GM06990 (cell line): ENCODE data around the gene ARHGAP4.

ENCODE experiments used
- DNase-seq: peaks from one replicate; pipeline ENCODE4 v3.0.0-alpha.2; 2011; ENCODE audit not compliant: insufficient read length; ENCODE audit errors: extremely low read depth
- H3K27me3 ChIP-seq: replicated peaks from 2 replicates; pipeline ENCODE4 v1.6.0; 2011; ENCODE audit warnings: low read length; ENCODE audit not compliant: control insufficient read depth, insufficient read depth
- H3K36me3 ChIP-seq: 2 replicates; pipeline ENCODE4 v1.5.1; 2011; ENCODE audit warnings: low read length; ENCODE audit not compliant: control insufficient read depth, insufficient read depth
- H3K4me3 ChIP-seq: replicated peaks from 2 replicates; pipeline ENCODE4 v1.5.1; 2011; ENCODE audit warnings: low read depth, mild to moderate bottlenecking, control low read depth, low read length
- TF ChIP-seq, protein P1 (sequence below): IDR thresholded peaks from 2 replicates; pipeline ENCODE4 v1.5.1; 2011; ENCODE audit warnings: low read length, control low read depth, mild to moderate bottlenecking, inconsistent platforms; ENCODE audit not compliant: insufficient read depth, poor library complexity, severe bottlenecking

Gene ARHGAP4

DNA sequence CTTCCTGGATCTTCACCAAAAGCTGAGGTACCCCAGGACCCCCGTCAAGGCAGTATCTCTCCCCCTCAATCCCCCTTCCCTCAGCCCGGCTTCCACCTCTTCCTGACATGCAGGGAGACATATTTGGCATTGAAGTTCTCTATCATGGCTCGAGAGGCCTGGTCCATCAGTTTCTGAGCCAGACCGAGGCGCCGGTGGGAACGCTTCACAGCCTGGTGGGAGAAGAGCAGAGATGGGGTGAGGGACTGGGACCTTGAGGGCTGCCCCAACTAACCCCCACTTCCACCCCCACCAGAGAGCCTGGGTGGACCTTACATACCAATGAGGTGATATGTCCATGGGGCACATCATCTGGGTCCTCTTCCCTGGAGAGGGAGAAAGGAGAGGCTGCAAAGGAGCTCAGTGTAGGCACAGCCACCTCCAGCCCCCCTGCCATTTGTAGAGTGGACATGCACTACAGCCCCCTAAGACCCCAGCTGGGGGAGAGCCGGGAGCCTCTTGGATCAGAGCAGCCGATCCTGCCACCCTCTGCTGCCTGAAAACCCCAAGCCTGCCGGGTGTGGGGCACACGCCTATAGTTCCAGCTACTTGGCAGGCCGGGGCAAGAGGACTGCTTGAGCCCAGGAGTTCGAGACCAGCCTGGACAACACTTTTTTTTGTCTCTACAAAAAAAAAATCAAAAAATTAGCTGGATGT is 6.3 kb upstream of the ARHGAP4 start:
- no peaks in the 10 kb centered on the region for H3K27me3 ChIP-seq
- peaks cover 4% of the 10 kb centered on the region for H3K36me3 ChIP-seq
- H3K4me3 ChIP-seq: no peak overlapping the region
- DNase-seq: no peak
- TF ChIP-seq, protein P1, sequence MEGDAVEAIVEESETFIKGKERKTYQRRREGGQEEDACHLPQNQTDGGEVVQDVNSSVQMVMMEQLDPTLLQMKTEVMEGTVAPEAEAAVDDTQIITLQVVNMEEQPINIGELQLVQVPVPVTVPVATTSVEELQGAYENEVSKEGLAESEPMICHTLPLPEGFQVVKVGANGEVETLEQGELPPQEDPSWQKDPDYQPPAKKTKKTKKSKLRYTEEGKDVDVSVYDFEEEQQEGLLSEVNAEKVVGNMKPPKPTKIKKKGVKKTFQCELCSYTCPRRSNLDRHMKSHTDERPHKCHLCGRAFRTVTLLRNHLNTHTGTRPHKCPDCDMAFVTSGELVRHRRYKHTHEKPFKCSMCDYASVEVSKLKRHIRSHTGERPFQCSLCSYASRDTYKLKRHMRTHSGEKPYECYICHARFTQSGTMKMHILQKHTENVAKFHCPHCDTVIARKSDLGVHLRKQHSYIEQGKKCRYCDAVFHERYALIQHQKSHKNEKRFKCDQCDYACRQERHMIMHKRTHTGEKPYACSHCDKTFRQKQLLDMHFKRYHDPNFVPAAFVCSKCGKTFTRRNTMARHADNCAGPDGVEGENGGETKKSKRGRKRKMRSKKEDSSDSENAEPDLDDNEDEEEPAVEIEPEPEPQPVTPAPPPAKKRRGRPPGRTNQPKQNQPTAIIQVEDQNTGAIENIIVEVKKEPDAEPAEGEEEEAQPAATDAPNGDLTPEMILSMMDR: no peak

GRCh38 chrX:153931748-153932147 is 5.7 kb upstream of the ARHGAP4 start:
- Histone ChIP-seq H3K36me3 (peaks cover 4% of the 10 kb centered on the region), H3K4me3 (no peak overlapping the region), H3K27me3 (no peaks in the 10 kb centered on the region)
- no peak for DNase-seq
- TF ChIP-seq, protein P1: no peak

DNA sequence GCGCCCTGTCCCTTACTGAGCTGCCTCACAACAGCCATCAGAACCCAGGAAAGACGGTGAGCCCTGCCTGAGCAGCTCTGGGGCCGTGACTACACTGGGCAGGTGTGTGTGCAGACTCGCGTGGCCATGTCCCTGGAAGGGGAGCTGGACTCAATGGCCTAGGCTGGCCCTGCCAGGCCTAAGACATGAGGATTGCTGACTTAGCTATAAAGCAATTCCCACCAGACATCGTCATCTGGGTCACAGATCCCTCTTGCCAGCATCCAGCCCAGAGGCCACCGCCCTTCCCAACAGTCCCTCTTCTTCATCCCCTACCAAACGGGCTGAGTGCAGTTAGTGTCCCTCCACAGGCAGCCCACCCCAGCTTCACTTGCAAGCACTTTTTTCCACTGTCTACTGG is 5.1 kb upstream of the ARHGAP4 start:
- H3K4me3 ChIP-seq: no peak overlapping the region
- TF ChIP-seq, protein P1: no peak
- peaks cover 4% of the 10 kb centered on the region for H3K36me3 ChIP-seq
- H3K27me3 ChIP-seq: no peaks in the 10 kb centered on the region
- no peak for DNase-seq

DNA sequence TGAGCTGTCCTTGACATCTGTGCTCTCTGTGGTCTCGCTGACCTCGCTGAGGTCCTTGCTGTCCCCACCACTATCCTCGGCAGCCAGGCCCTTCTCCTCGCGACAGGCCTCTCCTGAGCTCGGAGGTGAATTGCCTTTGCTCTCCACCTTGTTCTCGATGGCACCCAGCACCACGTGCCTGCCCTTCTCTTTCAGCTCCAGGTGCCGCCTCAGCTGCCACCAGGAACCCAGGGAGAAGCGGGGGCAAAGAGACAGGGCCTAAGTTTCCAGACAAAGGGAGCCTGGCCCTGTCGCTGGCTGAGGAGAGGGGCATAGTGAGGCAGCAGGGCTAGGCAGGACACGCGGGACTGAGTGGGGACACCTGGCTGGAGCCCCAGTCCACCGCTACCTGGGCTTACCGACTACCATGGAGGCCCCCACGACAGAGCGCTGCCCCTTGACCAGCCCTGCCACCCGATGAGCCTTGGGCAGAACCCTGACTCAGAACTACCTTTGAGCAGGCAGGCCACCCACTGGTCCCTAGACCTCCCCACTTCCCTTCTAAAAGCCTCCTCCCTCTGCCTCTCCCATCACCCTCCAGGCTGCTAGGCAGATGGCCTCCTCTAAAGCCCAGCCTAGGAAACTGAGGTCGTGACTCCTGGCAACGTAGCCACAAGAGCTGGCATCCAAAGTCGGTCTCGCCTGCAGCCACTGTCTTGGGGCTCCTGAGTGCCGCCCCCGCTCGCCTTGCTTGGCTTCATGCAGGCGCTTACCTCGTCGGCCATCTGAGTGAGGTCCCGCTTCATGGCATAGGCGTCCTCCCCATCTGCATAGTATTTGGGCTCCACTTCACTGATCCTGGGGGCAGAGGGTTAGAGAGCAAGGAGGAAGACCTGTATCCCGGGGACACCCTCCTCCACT is 4.2 kb upstream of the ARHGAP4 start:
- H3K36me3 ChIP-seq: peaks cover 4% of the 10 kb centered on the region
- H3K4me3 ChIP-seq: no peak overlapping the region
- TF ChIP-seq, protein P1: no peak
- H3K27me3 ChIP-seq: no peaks in the 10 kb centered on the region
- no peak for DNase-seq

DNA sequence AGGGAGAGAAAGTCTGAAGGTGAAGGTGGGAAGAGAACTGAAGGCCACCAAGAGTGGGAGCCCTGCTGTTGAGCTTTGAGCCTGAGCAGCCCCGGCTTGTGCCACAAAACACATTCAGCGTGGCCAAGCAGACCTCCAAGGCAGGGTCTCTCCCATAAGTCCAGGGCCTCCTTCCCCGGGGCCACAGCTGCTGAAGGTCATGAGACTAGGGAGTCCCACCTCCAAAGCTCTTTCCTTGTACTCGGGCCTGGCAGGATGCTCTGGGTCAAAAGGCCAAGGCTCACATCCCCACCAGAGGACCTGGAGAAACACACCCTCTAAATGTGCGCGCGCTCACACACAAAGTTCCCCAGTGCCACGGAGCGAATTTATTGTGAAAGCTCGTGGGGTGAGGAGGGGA is 3.5 kb upstream of the ARHGAP4 start:
- Histone ChIP-seq H3K36me3 (peaks cover 4% of the 10 kb centered on the region), H3K4me3 (no peak overlapping the region; the same call in 1 of the 2 replicates), H3K27me3 (no peaks in the 10 kb centered on the region)
- TF ChIP-seq, protein P1: no peak
- DNase-seq: no peak
